Activated T-helper 9 cell treated with anti-CD3 and anti-CD28 coated beads, Interleukin-2, amount 50 U/mL, for 16 hours (primary cell): ENCODE measurements around the gene UNC13C.

Experiments used
- DNase-seq: peaks from one replicate; pipeline ENCODE4 v3.0.0-alpha.2; 2020; ENCODE audit warnings: low read depth

UNC13C gene

DNA sequence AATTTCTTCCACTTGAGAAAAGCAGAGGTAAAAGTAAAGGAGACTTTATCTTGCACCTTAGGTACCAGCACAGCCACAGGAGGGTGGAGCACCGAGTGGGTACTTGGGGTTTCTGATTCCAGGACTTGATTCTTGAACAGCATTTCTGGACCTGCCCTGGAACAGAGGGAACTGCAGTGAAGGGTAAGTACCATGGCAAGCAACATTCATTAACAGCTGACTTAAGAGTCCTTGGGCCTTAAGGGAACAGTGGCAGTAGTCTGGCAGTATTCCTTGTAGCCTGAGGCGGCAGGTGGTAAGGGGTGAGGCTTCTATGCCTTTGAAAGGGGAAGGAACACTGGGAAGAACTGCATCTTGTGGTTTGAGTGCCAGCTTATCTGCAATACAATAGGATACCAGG, 666.6 kb downstream of the UNC13C start:
- no peak for DNase-seq

DNA sequence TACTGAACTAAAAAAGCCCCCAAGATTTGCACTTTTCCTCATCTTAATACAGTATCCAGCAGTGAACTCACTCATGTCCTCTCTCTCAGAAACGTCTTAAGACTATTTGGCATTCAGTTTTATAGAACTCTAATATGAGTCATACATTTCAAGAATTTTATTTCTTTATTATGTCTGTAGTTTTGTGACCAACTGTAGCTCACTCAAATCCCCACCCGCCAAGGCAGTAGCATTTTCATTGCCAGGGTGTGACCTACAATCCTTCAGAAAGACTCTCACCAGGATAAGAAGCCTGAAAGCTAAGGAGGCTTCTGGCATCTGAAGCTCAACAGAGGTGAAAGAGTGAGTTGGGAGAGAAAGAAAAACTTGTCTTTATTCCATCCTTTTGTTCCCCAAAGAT, 681.4 kb downstream of the UNC13C start:
- no peak for DNase-seq

DNA sequence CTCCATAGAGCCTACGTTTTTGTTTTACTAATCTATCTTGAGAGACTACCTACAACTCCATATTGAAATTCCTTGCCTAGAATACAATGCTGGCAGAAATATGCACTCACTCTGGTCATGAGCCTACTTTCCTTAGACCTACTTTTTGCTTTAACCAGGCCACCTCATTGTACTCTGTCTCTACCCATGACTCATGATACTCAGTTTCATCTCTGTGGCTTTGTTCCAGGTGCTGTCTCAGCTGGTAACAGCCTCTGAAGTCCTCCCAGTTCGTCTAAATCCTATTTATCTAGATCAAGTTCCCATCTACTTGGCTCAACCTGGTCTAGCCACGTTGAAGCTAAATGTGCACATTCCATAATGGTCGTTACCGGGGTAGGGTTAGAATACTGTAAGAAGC, 682.1 kb downstream of the UNC13C start:
- no peak for DNase-seq

DNA sequence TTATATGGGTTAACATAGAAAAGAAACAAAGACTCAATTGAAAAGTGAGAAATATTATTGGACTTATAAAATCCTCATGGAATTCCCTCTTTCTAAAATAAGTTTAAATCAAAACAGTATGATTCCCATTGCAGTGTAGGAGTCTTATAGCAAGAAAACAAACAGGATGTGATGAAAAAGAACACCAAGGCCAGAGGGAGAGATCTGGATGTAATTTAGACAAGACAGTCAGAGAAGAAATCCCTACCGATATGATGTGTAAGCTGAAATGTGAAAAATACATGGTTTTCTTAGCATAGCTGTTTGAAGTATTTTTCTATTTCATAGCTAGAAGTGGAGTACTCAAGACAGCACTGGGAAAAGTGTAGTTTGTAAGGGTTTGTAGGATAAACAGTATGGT, 697.0 kb downstream of the UNC13C start:
- no peak for DNase-seq

DNA sequence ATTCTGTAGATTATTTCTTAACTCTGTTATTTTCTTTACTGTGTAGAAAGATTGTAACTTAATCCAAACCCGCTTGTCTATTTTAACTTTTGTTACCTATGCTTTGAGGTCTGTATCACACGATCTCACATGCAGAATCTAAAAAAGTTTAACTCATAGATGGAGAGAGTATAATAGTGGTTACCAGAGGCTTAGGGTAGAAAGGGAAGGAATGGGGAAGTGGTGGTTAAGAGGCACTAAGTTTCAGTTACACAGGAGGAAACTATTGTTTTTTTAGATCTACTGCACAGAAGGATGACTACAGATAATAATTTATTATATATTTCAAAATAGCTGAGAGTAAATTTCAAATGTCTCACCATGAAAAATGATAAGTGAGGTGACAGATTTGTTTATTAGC, 703.3 kb downstream of the UNC13C start:
- no peak for DNase-seq
